IMR-90 (cell line): Measurements from ENCODE around the gene APOL3. TPM values are rescaled to one million over a fixed set of nuclear protein-coding genes. Genes with fewer than 3 reads are reported as not detected.

Experiments used
- ATAC-seq: fragments of 200-7000 bp; cut with Tn5 transposase; 2 replicates; pipeline ENCODE4 v1.9.1; 2020; ENCODE audit warnings: low read depth, mild to moderate bottlenecking, moderate library complexity
- BruUV-seq: library from RNA; stranded (reverse); fragments of 400-500 nt; replicated peaks from 2 replicates; lab custom pipeline; 2021; lab: Mats Ljungman, UMichigan
- CTCF ChIA-PET: fragments of 300-600 bp; formaldehyde crosslinking; extraction: SDS; loops from one replicate; lab custom pipeline; 2021; ENCODE audit warnings: antibody characterized with exemption; lab: Yijun Ruan, JAX
- POLR2A ChIA-PET: fragments of 300-600 bp; sonication (Branson Sonifier 250); formaldehyde crosslinking; loops from one replicate; lab custom pipeline; 2022; ENCODE audit warnings: antibody characterized with exemption; ENCODE audit not compliant: unreplicated experiment; lab: Charles Lee
- DNase-seq: peaks from one replicate; pipeline ENCODE4 v3.0.0; 2013
- H2AFZ ChIP-seq: replicated peaks from 2 replicates; pipeline ENCODE3; 2013; ENCODE audit warnings: low read length, mild to moderate bottlenecking; ENCODE audit not compliant: poor library complexity
- H2AK5ac ChIP-seq: 2 replicates; pipeline ENCODE4 v1.6.1; 2013; ENCODE audit warnings: low read depth, low read length, inconsistent platforms
- H2AK9ac ChIP-seq: replicated peaks from 2 replicates; pipeline ENCODE3; 2013; ENCODE audit warnings: mild to moderate bottlenecking, low read depth, low read length, moderate library complexity; ENCODE audit not compliant: poor library complexity
- H2BK120ac ChIP-seq: 2 replicates; pipeline ENCODE4 v1.6.1; 2013; ENCODE audit warnings: low read depth, low read length, inconsistent platforms
- H2BK15ac ChIP-seq: 3 replicates; pipeline ENCODE4 v1.6.1; 2013; ENCODE audit warnings: low read depth, low read length, inconsistent platforms
- H2BK20ac ChIP-seq: 2 replicates; pipeline ENCODE4 v1.6.1; 2013; ENCODE audit warnings: low read depth, mild to moderate bottlenecking, inconsistent platforms, low read length, moderate library complexity
- H2BK5ac ChIP-seq: 2 replicates; pipeline ENCODE4 v1.6.1; 2013; ENCODE audit warnings: mild to moderate bottlenecking, low read depth, low read length, inconsistent platforms; ENCODE audit not compliant: poor library complexity, severe bottlenecking
- H3K14ac ChIP-seq: replicated peaks from 2 replicates; pipeline ENCODE4 v1.6.1; 2013; ENCODE audit warnings: low read depth, low read length, inconsistent platforms
- H3K18ac ChIP-seq: 2 replicates; pipeline ENCODE4 v1.6.1; 2013; ENCODE audit warnings: low read depth, low read length, control low read depth
- H3K23ac ChIP-seq: 2 replicates; pipeline ENCODE4 v1.6.1; 2013; ENCODE audit warnings: low read depth, low read length, inconsistent platforms
- H3K27ac ChIP-seq: 2 replicates; pipeline ENCODE4 v1.5.1; 2013; ENCODE audit warnings: mild to moderate bottlenecking, control low read depth, low read length; ENCODE audit not compliant: insufficient read depth
- H3K27me3 ChIP-seq: 2 replicates; pipeline ENCODE4 v1.6.1; 2013; ENCODE audit warnings: low read length; ENCODE audit not compliant: control insufficient read depth, insufficient read depth
- H3K36me3 ChIP-seq: 2 replicates; pipeline ENCODE4 v1.6.1; 2013; ENCODE audit warnings: low read length, mixed read lengths; ENCODE audit not compliant: control insufficient read depth, insufficient read depth
- H3K4ac ChIP-seq: 2 replicates; pipeline ENCODE4 v1.6.1; 2013; ENCODE audit warnings: low read depth, low read length, inconsistent platforms
- H3K4me1 ChIP-seq: 2 replicates; pipeline ENCODE4 v1.6.1; 2013; ENCODE audit warnings: low read length, mixed read lengths; ENCODE audit not compliant: control insufficient read depth, insufficient read depth
- H3K4me2 ChIP-seq: 2 replicates; pipeline ENCODE4 v1.6.1; 2013; ENCODE audit warnings: low read depth, mild to moderate bottlenecking, control low read depth, low read length, moderate library complexity
- H3K4me3 ChIP-seq: 2 replicates; pipeline ENCODE4 v1.5.1; 2013; ENCODE audit warnings: low read depth, mild to moderate bottlenecking, control low read depth, low read length, moderate library complexity; ENCODE audit not compliant: insufficient read depth
- H3K56ac ChIP-seq: 2 replicates; pipeline ENCODE4 v1.6.1; 2013; ENCODE audit warnings: low read length, inconsistent platforms; ENCODE audit not compliant: insufficient read depth; ENCODE audit errors: extremely low read depth
- H3K79me1 ChIP-seq, 2 experiments: 2 replicates each; pipeline ENCODE4 v1.6.1; 2013; ENCODE audit warnings: low read length in 2 of 2, inconsistent platforms in 1 of 2, low read depth in 1 of 2
- H3K9ac ChIP-seq: 2 replicates; pipeline ENCODE4 v1.6.1; 2013; ENCODE audit warnings: low read depth, low read length, control low read depth
- H3K9me1 ChIP-seq: 2 replicates; pipeline ENCODE4 v1.6.1; 2013; ENCODE audit warnings: low read length, inconsistent platforms; ENCODE audit not compliant: insufficient read depth
- H3K9me3 ChIP-seq: 2 replicates; pipeline ENCODE4 v1.6.1; 2013; ENCODE audit warnings: low read length; ENCODE audit not compliant: control insufficient read depth, insufficient read depth
- H4K20me1 ChIP-seq: 2 replicates; pipeline ENCODE4 v1.6.1; 2013; ENCODE audit warnings: low read length, inconsistent platforms; ENCODE audit not compliant: insufficient read depth
- H4K5ac ChIP-seq: 2 replicates; pipeline ENCODE4 v1.6.1; 2013; ENCODE audit warnings: mild to moderate bottlenecking, low read depth, low read length, control low read depth
- H4K8ac ChIP-seq, 2 experiments: 2 replicates each; pipeline ENCODE4 v1.6.1; 2013; ENCODE audit warnings: low read depth in 2 of 2, low read length in 2 of 2, control low read depth in 1 of 2, inconsistent platforms in 1 of 2
- H4K91ac ChIP-seq: 2 replicates; pipeline ENCODE4 v1.6.1; 2013; ENCODE audit warnings: low read depth, low read length, inconsistent platforms; ENCODE audit not compliant: insufficient read depth
- CHD1 ChIP-seq: IDR thresholded peaks from 2 replicates; pipeline ENCODE4 v1.6.1; 2012; ENCODE audit warnings: low read depth, low read length, improper control_type of control experiment
- CTCF ChIP-seq: conservative IDR thresholded peaks from 2 replicates; pipeline ENCODE4 v1.5.1; 2012; ENCODE audit warnings: mild to moderate bottlenecking, low read depth, low read length, improper control_type of control experiment
- FOS ChIP-seq: fragments of 150-350 bp; IDR thresholded peaks from 2 replicates; pipeline ENCODE4 v1.6.1; 2016; ENCODE audit warnings: low read depth, low read length
- MAFK ChIP-seq: IDR thresholded peaks from 2 replicates; pipeline ENCODE4 v1.6.1; 2012; ENCODE audit warnings: low read depth, low read length, improper control_type of control experiment
- NFE2L2 ChIP-seq: fragments of 150-350 bp; IDR thresholded peaks from 2 replicates; pipeline ENCODE4 v1.6.1; 2016; ENCODE audit warnings: low read depth, mild to moderate bottlenecking, low read length
- RAD21 ChIP-seq: IDR thresholded peaks from 2 replicates; pipeline ENCODE4 v1.6.1; 2012; ENCODE audit warnings: low read length, improper control_type of control experiment
- RCOR1 ChIP-seq: IDR thresholded peaks from 2 replicates; pipeline ENCODE4 v1.6.1; 2012; ENCODE audit warnings: mild to moderate bottlenecking, low read length, improper control_type of control experiment; ENCODE audit not compliant: insufficient replicate concordance
- WGBS, 2 experiments: methylation state at CpG; one replicate each; pipeline versions ENCODE4 v1.1.5 to v1.1.7; 2013; ENCODE audit warnings: missing lambda C conversion rate in 2 of 2; ENCODE audit not compliant: insufficient read length in 1 of 2; ENCODE audit errors: extremely low coverage in 2 of 2; 5-methylcytosine and 5-hydroxymethylcytosine counted together
- dilution Hi-C: fragments of 300-500 bp; cut with HindIII; formaldehyde crosslinking; loops from one replicate; pipeline ENCODE4 v1.14.3; 2018; ENCODE audit warnings: low sequenced_read_pairs; ENCODE audit not compliant: unreplicated experiment
- in situ Hi-C: fragments of 300-500 bp; cut with MboI; formaldehyde crosslinking; loops from 3 replicates; pipeline ENCODE4 v1.14.3; 2019; ENCODE audit warnings: low sequenced_read_pairs, inconsistent platforms, mixed read lengths
- intact Hi-C: fragments of 100-400 bp; cut with micrococcal nuclease; formaldehyde crosslinking; loops from 2 replicates; pipeline ENCODE4 v1.10.0; 2022
- polyA plus RNA-seq, 3 experiments: library from polyadenylated mRNA; depleted of rRNA; stranded (reverse); fragments of >200 nt; gene quantifications; 2 replicates each; pipeline ENCODE4 v1.2.3, GENCODE V29; 2012; ENCODE audit warnings: low replicate concordance in 1 of 3
- total RNA-seq: library from RNA; depleted of rRNA; stranded (reverse); fragments of >200 nt; gene quantifications from 2 replicates; pipeline ENCODE4 v1.2.3, GENCODE V29; 2012

Gene APOL3
- total and polyA plus RNA-seq, 2 of the 4 experiments (the other 2 are of a cell fraction): 1.4 to 2.3 TPM

GRCh38 chr22:36163497-36163896 lies 2.9 kb upstream of the APOL3 start:
- no peak for ATAC-seq
- no peak for DNase-seq
- H2BK20ac ChIP-seq: no peak overlapping the region
- in situ Hi-C loops: no loop called here
- no peak overlapping the region for H2AFZ ChIP-seq
- H4K5ac ChIP-seq: no peak overlapping the region
- dilution Hi-C loops: no loop called here
- H3K4ac ChIP-seq: no peak overlapping the region
- H3K79me1 ChIP-seq: no peaks in the 10 kb centered on the region
- H3K4me1 ChIP-seq: no peaks in the 10 kb centered on the region
- H2BK5ac ChIP-seq: no peak overlapping the region
- BruUV-seq: no TSS peak
- no CpG with 5 or more reads among the region's 2 CpGs for WGBS, 2 experiments
- no peaks in the 10 kb centered on the region for H3K9me3 ChIP-seq
- H3K56ac ChIP-seq: no peak overlapping the region
- 0 out of 2 replicates have a peak, but pooled peaks cover 3% of the 10 kb centered on the region for H3K9me1 ChIP-seq
- no peak overlapping the region for H2AK5ac ChIP-seq
- intact Hi-C loops: no loop called here
- no peak overlapping the region for H2AK9ac ChIP-seq
- H3K18ac ChIP-seq: no peak overlapping the region
- no peak overlapping the region for H3K27ac ChIP-seq
- H3K14ac ChIP-seq: no peak overlapping the region
- no peak overlapping the region for H2BK15ac ChIP-seq
- H3K4me3 ChIP-seq: no peak overlapping the region
- POLR2A ChIA-PET: no interaction called here
- no peak overlapping the region for H2BK120ac ChIP-seq
- H3K27me3 ChIP-seq: peaks cover 40% of the 10 kb centered on the region
- no peaks in the 10 kb centered on the region for H4K20me1 ChIP-seq
- no peak overlapping the region for H3K9ac ChIP-seq
- CTCF ChIA-PET: interaction anchor here (0.9 to 2.5 kb wide), 2 partner anchors 16 to 31 kb away, joined by 3 to 9 read pairs; no protein-coding TSS in a partner anchor
- H3K23ac ChIP-seq: no peak overlapping the region
- H3K36me3 ChIP-seq: no peaks in the 10 kb centered on the region
- no peak overlapping the region for H4K8ac ChIP-seq
- no peak for TF ChIP-seq FOS
- TF ChIP-seq CHD1: no peak
- TF ChIP-seq CTCF: no peak
- TF ChIP-seq NFE2L2: no peak
- TF ChIP-seq RCOR1: no peak
- no peak for TF ChIP-seq RAD21
- TF ChIP-seq MAFK: no peak
- no peak overlapping the region for H4K91ac ChIP-seq
- no peak overlapping the region for H3K4me2 ChIP-seq
